K562 treated with DMSO at 1 percent for 12 hours (cell line): ENCODE measurements around the gene CHST6. TPM values are rescaled to one million over a fixed set of nuclear protein-coding genes. Genes with fewer than 3 reads are reported as not detected.

Experiments
- total RNA-seq: library from RNA; unstranded; fragments of 300-600 nt; gene quantifications from 2 replicates; pipeline ENCODE4 v1.2.3, GENCODE V29; 2022; ENCODE audit not compliant: insufficient read depth

Gene CHST6
- not detected in 2 replicates for total RNA-seq

DNA sequence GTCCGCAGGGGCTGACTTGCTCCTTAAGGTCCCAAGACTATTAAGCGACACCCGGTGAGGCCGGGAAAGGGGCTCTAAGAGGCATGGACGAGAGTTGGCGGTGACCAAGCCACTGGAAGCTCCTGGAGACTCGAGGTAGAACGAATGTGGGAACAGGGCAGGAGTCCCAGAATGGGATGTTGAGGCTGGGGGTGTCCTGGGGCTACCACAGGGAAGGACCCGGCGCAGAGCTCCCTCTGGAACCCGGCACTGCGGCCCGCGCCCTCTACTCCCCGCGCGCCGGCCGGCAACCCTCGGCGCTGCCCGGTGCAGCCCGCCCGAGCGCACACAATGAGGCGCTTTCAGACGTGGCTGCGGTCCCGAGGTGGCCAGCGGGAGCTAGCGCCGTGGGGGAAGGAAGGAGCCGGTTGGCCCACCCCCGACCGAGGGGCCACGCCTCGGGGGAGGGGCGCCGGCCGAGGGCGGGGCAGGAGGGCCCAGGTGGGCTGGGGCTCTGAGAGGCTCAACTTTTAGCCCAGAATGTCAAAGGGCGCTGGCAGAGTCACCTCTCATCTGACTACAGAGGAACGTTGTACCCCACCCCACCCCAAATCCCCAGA is at the start of gene CHST6:
Gene CHST6 (minus strand): TSS at position 366 of the 599 bp plus-strand sequence. CDS start 15,613 bp downstream, outside the sequence.

DNA sequence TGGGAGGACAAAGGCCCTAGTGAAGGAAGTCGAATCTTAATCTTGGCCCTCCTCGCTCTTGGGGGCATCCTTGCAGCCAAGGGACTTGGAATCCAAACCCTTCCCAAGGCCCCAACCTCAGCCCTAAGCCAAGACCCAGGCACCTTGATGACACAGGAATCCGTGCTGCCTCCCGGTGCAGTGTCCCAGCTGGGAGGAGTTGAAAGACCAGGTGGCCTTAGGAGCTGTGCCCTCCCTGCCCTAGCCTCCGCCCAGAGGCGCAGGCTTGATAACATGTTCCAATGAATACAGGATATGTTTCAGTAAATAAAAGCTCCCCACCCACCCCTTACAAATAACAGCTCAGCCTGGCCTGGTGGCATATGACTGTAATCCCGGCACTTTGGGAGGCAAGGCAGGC is 40.7 kb upstream of the CHST6 start, which contains the start of gene CHST5:
Gene CHST5 (minus strand): TSS at position 208 of the 400 bp plus-strand sequence. CDS start 5,724 bp downstream, outside the sequence.

DNA sequence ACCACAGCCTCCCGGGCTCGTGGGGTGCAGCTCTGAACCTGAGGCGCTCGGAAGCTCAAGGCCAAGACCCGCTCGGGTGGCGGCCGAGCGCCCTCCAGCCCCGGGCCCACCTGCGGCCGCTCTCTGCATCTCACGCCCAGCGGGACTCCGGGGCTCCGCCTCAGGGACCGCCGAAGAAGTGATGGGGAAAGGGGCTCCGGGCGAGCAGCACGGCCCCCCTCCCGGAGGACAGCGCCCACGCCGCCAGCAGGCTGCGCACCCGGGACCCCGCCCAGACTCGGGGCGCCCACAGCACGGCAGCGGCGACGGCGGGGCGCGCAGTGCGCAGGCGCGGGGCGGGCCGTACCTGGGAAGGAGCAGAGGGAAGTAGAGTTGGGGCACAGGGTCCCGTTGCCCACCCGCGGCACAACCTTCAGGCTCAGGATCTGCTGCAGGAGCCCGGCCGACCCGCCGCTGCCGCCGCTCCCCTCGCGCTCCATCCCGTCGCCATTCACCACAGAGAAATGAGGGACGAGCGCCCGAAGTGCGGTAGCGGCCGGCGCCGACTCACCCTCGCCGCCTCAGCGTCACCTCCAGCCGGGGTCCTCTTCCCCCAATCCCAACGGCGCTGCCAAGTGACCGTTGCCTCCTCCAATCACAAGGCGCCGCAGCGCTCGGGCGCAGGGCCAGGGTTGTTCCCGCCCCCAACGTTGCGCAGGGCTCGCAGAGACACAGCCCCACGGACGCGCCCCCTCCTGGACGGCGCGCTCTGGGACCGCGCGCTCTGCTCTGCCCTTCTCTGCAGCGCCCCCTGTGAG is 30.9 kb downstream of the CHST6 start, which contains the start of gene TMEM170A:
Gene TMEM170A (minus strand): TSS at position 568 of the 797 bp plus-strand sequence. CDS start 89 bp downstream, at position 479.

DNA sequence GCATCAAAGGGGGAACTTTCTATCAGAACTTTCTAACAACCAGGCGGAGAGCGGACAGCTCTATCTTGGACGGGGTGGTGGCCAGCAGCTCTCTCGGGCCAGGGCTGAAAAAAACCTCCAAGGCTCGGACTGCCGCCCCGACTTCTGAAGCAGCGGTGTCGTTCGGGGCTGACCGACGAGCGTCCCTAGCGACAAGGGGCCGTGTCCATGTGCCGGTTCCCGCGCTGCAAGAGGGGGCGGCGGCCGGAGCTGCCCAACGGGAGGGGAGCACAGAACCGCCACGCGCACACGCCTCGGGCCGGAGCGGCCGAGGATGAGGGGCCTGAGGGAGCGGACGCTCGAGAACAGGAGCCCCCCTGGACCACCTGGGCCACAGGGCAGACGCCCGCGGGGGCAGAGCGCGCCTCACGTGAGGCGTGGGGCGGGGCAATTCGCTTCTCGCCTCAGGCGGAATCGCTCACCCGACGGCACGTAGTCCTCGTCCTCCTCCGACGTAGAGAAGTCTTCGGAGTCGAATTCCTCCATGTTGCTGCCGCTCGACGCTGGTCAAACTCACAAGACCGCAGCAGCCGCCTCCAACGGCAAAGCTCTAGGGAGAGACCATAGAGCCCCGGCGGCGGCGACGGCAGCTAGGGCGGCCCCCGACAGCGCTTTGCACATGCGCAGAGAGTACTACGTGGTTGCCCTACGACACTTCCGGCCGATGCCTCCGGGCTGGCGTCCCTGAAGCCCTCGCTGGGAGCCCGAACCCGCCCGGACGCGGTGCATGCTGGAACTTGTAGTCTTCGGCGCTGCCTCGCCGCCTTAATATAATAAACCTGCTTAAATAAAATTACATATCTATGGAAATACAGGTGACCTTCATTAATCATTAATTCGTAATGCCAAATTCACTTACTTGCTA is 62.2 kb downstream of the CHST6 start, which contains the start of gene CFDP1:
Gene CFDP1 (minus strand): TSS at position 676 of the 904 bp plus-strand sequence. CDS start 151 bp downstream, at position 525.

Other genes with a start within 250 kb of the CHST6 start
- 23.3 and 26.7 TPM in 2 replicates for gene BCAR1, start 243.8 kb downstream of the CHST6 start, total RNA-seq
- 23.5 and 31.3 TPM in 2 replicates for gene CFDP1, start 61.9 kb downstream of the CHST6 start, total RNA-seq
- 16.0 and 28.5 TPM in 2 replicates for gene TMEM170A, start 30.8 kb downstream of the CHST6 start, total RNA-seq
- not detected in 2 replicates for gene CHST5, start 40.7 kb upstream of the CHST6 start, total RNA-seq
- gene TMEM231, start 60.8 kb upstream of the CHST6 start, total RNA-seq: 4.5 and 8.5 TPM in 2 replicates
- gene GABARAPL2, start 70.9 kb upstream of the CHST6 start, total RNA-seq: 170 and 201 TPM in 2 replicates
- 6.3 and 27.2 TPM in 2 replicates for gene ADAT1, start 127.8 kb upstream of the CHST6 start, total RNA-seq
- gene KARS1, start 152.2 kb upstream of the CHST6 start, total RNA-seq: 104 and 147 TPM in 2 replicates
- gene TERF2IP, start 152.3 kb upstream of the CHST6 start, total RNA-seq: 82.3 and 95.0 TPM in 2 replicates
- not detected in 2 replicates for gene CPHXL2, start 181.6 kb upstream of the CHST6 start, total RNA-seq
- gene DUXB, start 206.0 kb upstream of the CHST6 start, total RNA-seq: not detected in 2 replicates
- gene CPHXL, start 231.0 kb upstream of the CHST6 start, total RNA-seq: not detected in 2 replicates